SU-DHL-6 (cell line): ENCODE measurements around the gene STPG4.

Experiments
- EZH2phosphoT487 ChIP-seq: fragments of 200-600 bp; sonication (generic), shearing (Covaris generic); conservative IDR thresholded peaks from 2 replicates; pipeline ENCODE4 v1.6.1; 2018; ENCODE audit warnings: mild to moderate bottlenecking, antibody characterized with exemption, low read length, moderate library complexity, mixed read lengths
- TF ChIP-seq, protein P1 (sequence below): fragments of 200-600 bp; sonication (generic); IDR thresholded peaks from one replicate; pipeline ENCODE4 v1.5.1; 2017; ENCODE audit warnings: antibody characterized with exemption, mild to moderate bottlenecking, low read length, moderate library complexity; ENCODE audit not compliant: insufficient read depth, poor library complexity, severe bottlenecking

DNA sequence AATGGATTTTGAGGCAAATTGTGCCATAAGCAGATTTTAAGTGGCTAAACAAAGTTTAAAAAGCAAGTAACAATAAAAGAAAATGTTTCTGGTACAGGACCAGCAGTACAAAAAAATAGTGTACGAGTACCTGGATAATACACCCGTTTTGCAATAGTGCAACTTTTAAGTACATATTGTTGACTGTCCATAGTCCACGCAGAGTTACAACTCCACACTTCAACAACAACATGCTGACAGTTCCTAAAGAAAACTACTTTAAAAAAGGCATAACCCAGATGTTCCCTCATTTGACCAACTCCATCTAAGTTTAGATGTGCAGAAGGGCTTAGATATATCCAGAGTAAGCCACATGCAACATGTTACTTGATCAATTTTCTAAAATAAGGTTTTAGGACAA is 5.1 kb upstream of the STPG4 start:
- TF ChIP-seq, protein P1, sequence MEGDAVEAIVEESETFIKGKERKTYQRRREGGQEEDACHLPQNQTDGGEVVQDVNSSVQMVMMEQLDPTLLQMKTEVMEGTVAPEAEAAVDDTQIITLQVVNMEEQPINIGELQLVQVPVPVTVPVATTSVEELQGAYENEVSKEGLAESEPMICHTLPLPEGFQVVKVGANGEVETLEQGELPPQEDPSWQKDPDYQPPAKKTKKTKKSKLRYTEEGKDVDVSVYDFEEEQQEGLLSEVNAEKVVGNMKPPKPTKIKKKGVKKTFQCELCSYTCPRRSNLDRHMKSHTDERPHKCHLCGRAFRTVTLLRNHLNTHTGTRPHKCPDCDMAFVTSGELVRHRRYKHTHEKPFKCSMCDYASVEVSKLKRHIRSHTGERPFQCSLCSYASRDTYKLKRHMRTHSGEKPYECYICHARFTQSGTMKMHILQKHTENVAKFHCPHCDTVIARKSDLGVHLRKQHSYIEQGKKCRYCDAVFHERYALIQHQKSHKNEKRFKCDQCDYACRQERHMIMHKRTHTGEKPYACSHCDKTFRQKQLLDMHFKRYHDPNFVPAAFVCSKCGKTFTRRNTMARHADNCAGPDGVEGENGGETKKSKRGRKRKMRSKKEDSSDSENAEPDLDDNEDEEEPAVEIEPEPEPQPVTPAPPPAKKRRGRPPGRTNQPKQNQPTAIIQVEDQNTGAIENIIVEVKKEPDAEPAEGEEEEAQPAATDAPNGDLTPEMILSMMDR: no peak
- no peak for TF ChIP-seq EZH2phosphoT487
